RWPE2 (cell line): ENCODE results near the gene CREG1.

Source experiments
- ATAC-seq: fragments of 200-7000 bp; cut with Tn5 transposase; 3 replicates; pipeline ENCODE4 v1.9.1; 2021; ENCODE audit warnings: low read depth
- DNase-seq: peaks from one replicate; pipeline ENCODE4 v3.0.0-alpha.2; 2020; ENCODE audit warnings: low spot score
- H3K27ac ChIP-seq: fragments of 450-650 bp; 2 replicates; pipeline ENCODE4 v1.5.1; 2017; ENCODE audit warnings: mild to moderate bottlenecking; ENCODE audit not compliant: poor library complexity, severe bottlenecking
- H3K27me3 ChIP-seq: fragments of 250-450 bp; sonication (Bioruptor Pico); 2 replicates; pipeline ENCODE4 v1.5.1; 2021; ENCODE audit warnings: mild to moderate bottlenecking, moderate library complexity; ENCODE audit not compliant: insufficient read depth, poor library complexity, severe bottlenecking
- H3K36me3 ChIP-seq: fragments of 250-450 bp; sonication (Bioruptor Pico); 2 replicates; pipeline ENCODE4 v1.5.1; 2020; ENCODE audit warnings: low read depth, mild to moderate bottlenecking, moderate library complexity
- H3K4me1 ChIP-seq: fragments of 250-450 bp; sonication (Bioruptor Pico); 2 replicates; pipeline ENCODE4 v1.5.1; 2021; ENCODE audit warnings: mild to moderate bottlenecking, moderate library complexity; ENCODE audit not compliant: insufficient read depth, poor library complexity, severe bottlenecking
- H3K4me3 ChIP-seq: fragments of 250-450 bp; sonication (Bioruptor Pico); 2 replicates; pipeline ENCODE4 v1.5.1; 2021; ENCODE audit warnings: mild to moderate bottlenecking, moderate library complexity; ENCODE audit not compliant: severe bottlenecking
- H3K9me3 ChIP-seq: fragments of 250-450 bp; sonication (Bioruptor Pico); 2 replicates; pipeline ENCODE4 v1.5.1; 2021; ENCODE audit warnings: mild to moderate bottlenecking, moderate library complexity; ENCODE audit not compliant: severe bottlenecking
- TF ChIP-seq, protein P1 (sequence below): fragments of 450-650 bp; IDR thresholded peaks from one replicate; pipeline ENCODE4 v1.5.1; 2017; ENCODE audit warnings: mild to moderate bottlenecking, moderate library complexity; ENCODE audit not compliant: poor library complexity, severe bottlenecking

CREG1 gene

DNA sequence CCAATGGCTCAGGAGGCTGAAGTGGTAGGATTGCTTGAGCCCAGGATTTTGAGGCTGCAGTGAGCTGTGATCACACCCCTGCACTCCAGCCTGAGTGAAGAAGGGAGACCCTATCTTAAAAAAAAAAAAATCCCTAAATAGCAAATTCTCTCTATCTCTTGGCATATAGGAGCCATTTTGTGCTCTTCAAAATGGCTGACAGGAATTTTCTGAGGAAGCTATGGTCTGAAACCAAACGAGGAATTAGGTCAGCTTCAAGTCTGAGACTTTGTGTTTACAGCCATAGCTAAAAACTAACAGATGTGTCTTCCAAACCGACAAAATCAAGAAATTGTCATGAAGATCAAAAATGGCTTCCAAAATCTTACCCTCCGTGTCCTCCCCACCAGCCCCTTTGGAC is 45.8 kb downstream of the CREG1 start:
- no peak overlapping the region for H3K27ac ChIP-seq
- no peak overlapping the region for H3K4me3 ChIP-seq
- ATAC-seq: no peak
- H3K36me3 ChIP-seq: no peaks in the 10 kb centered on the region
- H3K9me3 ChIP-seq: no peaks in the 10 kb centered on the region
- TF ChIP-seq, protein P1, sequence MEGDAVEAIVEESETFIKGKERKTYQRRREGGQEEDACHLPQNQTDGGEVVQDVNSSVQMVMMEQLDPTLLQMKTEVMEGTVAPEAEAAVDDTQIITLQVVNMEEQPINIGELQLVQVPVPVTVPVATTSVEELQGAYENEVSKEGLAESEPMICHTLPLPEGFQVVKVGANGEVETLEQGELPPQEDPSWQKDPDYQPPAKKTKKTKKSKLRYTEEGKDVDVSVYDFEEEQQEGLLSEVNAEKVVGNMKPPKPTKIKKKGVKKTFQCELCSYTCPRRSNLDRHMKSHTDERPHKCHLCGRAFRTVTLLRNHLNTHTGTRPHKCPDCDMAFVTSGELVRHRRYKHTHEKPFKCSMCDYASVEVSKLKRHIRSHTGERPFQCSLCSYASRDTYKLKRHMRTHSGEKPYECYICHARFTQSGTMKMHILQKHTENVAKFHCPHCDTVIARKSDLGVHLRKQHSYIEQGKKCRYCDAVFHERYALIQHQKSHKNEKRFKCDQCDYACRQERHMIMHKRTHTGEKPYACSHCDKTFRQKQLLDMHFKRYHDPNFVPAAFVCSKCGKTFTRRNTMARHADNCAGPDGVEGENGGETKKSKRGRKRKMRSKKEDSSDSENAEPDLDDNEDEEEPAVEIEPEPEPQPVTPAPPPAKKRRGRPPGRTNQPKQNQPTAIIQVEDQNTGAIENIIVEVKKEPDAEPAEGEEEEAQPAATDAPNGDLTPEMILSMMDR: no peak
- no peaks in the 10 kb centered on the region for H3K4me1 ChIP-seq
- H3K27me3 ChIP-seq: peaks cover 4% of the 10 kb centered on the region
- DNase-seq: no peak

DNA sequence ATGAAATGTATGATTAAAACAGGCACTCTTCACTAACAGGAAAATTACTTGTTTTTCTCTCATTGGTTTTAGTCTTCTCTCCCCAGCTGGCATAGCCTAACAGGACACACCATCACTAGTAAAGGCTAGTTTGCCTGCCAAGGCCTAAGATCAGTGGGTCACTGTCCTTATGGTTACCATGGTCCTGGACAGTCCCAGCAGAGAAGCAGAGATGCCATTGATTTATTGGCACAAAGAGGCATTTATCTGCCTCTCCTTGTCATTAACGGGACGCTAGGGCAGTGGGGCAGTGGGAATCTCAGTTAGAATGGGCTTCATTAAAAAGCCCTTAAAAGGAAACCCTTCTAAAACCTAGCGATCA is 49.1 kb downstream of the CREG1 start:
- Histone ChIP-seq H3K9me3 (no peaks in the 10 kb centered on the region), H3K27ac (no peak overlapping the region), H3K36me3 (no peaks in the 10 kb centered on the region), H3K27me3 (peaks cover 4% of the 10 kb centered on the region), H3K4me3 (no peak overlapping the region), H3K4me1 (no peaks in the 10 kb centered on the region)
- no peak for ATAC-seq
- no peak for DNase-seq
- TF ChIP-seq, protein P1: no peak

DNA sequence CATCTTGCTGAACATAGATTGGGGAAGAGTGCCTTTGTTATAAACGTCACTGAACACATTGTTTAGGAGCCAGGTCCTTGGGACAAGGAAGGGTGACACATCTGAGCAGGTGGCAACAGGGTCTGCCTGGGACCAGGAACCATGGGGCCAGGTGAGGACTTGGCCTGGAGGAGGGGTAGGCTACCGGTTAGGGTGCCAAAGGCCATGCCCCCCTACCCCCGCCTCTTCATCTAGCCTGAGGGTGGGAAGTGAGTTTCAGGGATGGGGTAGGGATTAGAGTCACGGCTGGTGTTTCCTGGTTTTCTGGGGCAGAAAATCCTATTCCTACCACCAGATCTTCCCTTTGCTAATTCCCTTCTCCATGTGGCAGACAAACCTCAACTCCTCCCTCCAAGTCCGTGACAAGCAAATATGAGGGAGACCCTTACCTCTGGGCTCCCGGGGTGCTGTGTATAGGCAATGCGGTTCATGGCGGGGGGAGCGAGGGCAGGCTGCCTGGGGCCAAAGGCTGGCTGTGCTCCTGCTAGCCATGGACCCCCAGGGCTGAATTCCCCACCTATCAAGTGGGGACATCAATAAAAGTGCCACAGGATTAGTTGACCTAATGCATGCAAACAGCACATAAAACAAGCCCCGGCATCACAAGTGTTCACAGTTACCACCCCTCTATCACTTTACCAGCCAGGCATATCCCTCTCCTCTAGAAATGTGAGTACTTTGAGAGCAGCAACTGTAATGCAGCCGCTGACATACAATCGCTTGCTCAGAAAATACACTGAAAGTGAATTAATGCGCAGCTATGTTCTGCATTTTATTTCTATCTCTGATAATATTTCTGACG is 49.7 kb downstream of the CREG1 start:
- DNase-seq (no peak), ATAC-seq (no peak)
- Histone ChIP-seq H3K4me1 (no peaks in the 10 kb centered on the region), H3K36me3 (no peaks in the 10 kb centered on the region), H3K4me3 (no peak overlapping the region), H3K27ac (no peak overlapping the region), H3K27me3 (peaks cover 4% of the 10 kb centered on the region), H3K9me3 (no peaks in the 10 kb centered on the region)
- TF ChIP-seq, protein P1: no peak

DNA sequence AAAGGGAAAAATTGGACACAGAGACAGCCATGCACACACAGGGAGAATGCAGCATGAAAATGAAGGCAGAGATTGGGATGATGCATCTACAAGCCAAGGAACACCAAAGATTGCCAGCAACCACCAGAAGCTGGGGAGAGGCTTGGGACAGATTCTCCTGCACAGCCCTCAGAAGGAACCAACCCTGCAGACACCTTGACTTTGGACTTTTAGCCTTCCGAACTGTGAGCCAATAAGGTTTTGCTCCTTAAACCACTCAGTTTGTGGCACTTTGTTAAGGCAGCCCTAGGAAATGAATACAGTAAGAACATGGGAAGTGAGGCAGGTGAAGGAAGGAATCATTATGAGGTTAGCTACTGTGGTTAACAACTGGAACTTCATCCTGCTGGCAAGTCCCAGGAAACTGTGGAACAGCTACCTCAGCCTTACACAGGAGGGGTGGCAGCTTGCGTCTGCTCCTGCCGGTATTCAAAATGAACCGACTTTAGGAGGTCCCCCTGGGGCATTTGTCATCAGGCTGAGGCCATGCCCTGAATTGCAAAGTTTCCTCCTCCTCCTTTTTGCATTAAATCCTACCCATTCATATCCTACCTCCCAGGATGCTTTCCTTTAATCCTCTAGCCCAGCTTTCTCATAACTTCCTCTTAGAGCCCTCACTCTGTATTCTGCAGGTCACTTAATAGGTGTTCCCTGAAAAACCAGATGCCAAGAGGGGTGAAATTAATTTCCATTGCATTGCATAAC is 50.7 kb downstream of the CREG1 start:
- H3K27me3 ChIP-seq: peaks cover 4% of the 10 kb centered on the region
- H3K27ac ChIP-seq: no peak overlapping the region
- H3K4me1 ChIP-seq: no peaks in the 10 kb centered on the region
- no peak overlapping the region for H3K4me3 ChIP-seq
- DNase-seq: no peak
- ATAC-seq: no peak
- no peaks in the 10 kb centered on the region for H3K36me3 ChIP-seq
- H3K9me3 ChIP-seq: no peaks in the 10 kb centered on the region
- TF ChIP-seq, protein P1: no peak

DNA sequence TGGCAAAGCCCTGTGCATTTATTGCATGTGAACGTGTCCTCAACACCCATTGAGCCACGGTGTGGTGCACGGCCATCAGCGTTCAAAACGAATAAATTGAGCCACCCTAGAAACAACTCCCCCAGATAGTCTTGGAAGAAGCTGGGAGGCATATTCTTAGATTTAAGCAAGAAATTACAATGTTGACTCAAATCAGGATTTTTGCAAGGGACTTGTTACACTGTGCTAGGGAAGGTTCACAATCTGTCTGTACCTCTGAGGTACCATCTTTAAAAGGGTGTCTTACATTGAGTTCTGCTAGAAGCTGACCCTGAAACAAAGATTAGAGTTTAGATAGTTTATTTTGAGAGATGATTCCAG is 51.4 kb downstream of the CREG1 start:
- ATAC-seq (no peak), DNase-seq (no peak)
- no peaks in the 10 kb centered on the region for H3K4me1 ChIP-seq
- TF ChIP-seq, protein P1: no peak
- peaks cover 4% of the 10 kb centered on the region for H3K27me3 ChIP-seq
- no peak overlapping the region for H3K27ac ChIP-seq
- no peaks in the 10 kb centered on the region for H3K36me3 ChIP-seq
- H3K4me3 ChIP-seq: no peak overlapping the region
- H3K9me3 ChIP-seq: no peaks in the 10 kb centered on the region
